Endothelial cell (in vitro differentiated cells): ENCODE measurements around the gene CELSR2. TPM values are rescaled to one million over a fixed set of nuclear protein-coding genes. Genes with fewer than 3 reads are reported as not detected.

Source experiments
- DNase-seq: peaks from one replicate; pipeline ENCODE4 v3.0.0; 2021; ENCODE audit warnings: low spot score
- H3K27ac Mint-ChIP-seq: one replicate; pipeline ENCODE4 v1.8.0; 2021; ENCODE audit warnings: mixed read lengths, inconsistent platforms; ENCODE audit not compliant: unreplicated experiment
- H3K27me3 Mint-ChIP-seq: one replicate; pipeline ENCODE4 v1.8.0; 2021; ENCODE audit warnings: mild to moderate bottlenecking, moderate library complexity, mixed read lengths, inconsistent platforms; ENCODE audit not compliant: unreplicated experiment
- H3K36me3 Mint-ChIP-seq: one replicate; pipeline ENCODE4 v1.8.0; 2021; ENCODE audit warnings: mild to moderate bottlenecking, low read depth, mixed read lengths, inconsistent platforms; ENCODE audit not compliant: unreplicated experiment
- H3K4me1 Mint-ChIP-seq: one replicate; pipeline ENCODE4 v1.8.0; 2021; ENCODE audit warnings: mild to moderate bottlenecking, mixed read lengths, inconsistent platforms; ENCODE audit not compliant: unreplicated experiment
- H3K4me3 Mint-ChIP-seq: one replicate; pipeline ENCODE4 v1.8.0; 2021; ENCODE audit warnings: mild to moderate bottlenecking, mixed read lengths, inconsistent platforms; ENCODE audit not compliant: unreplicated experiment
- H3K9me3 Mint-ChIP-seq: one replicate; pipeline ENCODE4 v1.8.0; 2021; ENCODE audit warnings: mixed read lengths, inconsistent platforms; ENCODE audit not compliant: unreplicated experiment
- total RNA-seq: library from RNA; stranded (reverse); fragmentation: NEBNext Ultra II Directional; extraction: Animal tissue kit (Norgen Biotek cat#: 25700); gene quantifications from one replicate; pipeline ENCODE4 v1.2.1, GENCODE V29; 2021; ENCODE audit not compliant: unreplicated experiment
- TF ChIP-seq, protein P1 (sequence below): fragments of 200-600 bp; sonication (generic); IDR thresholded peaks from one replicate; pipeline ENCODE4 v1.5.0; 2021; ENCODE audit warnings: antibody characterized with exemption; ENCODE audit not compliant: unreplicated experiment

The CELSR2 gene
- total RNA-seq, 1 donor from 2014 or later, result 1.6 TPM

DNA sequence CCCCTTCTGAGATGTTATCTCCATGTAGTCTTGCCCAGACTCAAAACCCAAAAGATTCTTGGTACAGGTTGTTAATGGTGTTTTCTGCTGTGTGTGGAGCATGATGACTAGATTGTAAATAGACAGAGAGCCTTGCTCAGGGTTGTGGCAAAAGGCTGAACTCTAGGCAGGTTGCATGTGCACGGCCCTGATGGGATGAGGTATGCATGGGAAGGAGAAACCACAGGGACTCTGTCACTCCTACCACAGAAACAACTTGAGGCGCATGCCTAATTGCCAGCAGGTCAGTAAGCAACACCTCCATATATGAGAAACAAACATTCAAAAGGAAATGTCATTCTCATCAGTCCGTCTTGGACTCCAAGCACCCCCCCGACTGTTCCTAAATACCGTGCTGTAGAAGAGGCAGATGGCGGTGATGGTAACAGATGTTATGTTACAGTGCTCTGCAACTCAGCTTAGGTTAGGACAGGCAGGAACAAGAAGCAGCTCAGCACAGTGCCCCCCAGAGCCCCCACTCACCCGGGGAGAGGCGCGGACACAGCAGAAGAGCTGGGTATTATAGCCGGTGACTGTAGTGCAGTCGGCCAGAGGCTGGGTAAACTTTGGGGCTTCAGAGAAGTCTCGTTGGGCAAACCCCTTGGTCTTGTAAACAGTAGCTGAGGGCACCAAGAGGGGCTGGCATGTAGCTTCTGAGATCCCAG is 46.5 kb downstream of the CELSR2 start:
- Mint-ChIP-seq H3K4me3 (no peak overlapping the region), H3K36me3 (no peaks in the 10 kb centered on the region), H3K4me1 (peaks cover 2% of the 10 kb centered on the region), H3K27ac (no peak overlapping the region), H3K9me3 (no peaks in the 10 kb centered on the region), H3K27me3 (peaks cover 7% of the 10 kb centered on the region)
- TF ChIP-seq, protein P1, sequence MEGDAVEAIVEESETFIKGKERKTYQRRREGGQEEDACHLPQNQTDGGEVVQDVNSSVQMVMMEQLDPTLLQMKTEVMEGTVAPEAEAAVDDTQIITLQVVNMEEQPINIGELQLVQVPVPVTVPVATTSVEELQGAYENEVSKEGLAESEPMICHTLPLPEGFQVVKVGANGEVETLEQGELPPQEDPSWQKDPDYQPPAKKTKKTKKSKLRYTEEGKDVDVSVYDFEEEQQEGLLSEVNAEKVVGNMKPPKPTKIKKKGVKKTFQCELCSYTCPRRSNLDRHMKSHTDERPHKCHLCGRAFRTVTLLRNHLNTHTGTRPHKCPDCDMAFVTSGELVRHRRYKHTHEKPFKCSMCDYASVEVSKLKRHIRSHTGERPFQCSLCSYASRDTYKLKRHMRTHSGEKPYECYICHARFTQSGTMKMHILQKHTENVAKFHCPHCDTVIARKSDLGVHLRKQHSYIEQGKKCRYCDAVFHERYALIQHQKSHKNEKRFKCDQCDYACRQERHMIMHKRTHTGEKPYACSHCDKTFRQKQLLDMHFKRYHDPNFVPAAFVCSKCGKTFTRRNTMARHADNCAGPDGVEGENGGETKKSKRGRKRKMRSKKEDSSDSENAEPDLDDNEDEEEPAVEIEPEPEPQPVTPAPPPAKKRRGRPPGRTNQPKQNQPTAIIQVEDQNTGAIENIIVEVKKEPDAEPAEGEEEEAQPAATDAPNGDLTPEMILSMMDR, result no peak
- no peak for DNase-seq

DNA sequence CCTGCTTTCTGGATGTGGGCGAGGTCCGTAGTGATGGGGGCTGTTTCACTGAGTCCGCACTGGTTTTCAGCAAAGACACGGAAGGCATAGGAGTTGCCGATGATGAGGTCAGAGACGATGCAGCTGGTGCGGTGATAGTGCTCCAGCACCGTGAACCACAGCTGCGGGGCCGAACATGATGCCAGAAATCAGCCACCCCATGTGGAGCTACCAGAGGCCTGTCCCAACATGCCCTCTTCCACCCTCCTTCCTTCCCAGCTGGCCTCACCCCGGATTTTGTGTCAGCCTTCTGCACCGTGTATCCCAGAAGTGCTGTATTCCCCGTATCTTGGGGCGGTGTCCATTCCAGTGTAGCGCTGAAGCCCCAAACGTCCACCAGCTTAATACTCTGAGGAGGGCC is 47.4 kb downstream of the CELSR2 start:
- H3K4me3 Mint-ChIP-seq, result no peak overlapping the region
- H3K27me3 Mint-ChIP-seq, result peaks cover 6% of the 10 kb centered on the region
- H3K9me3 Mint-ChIP-seq, result no peaks in the 10 kb centered on the region
- H3K4me1 Mint-ChIP-seq, result peaks cover 2% of the 10 kb centered on the region
- H3K27ac Mint-ChIP-seq, result no peak overlapping the region
- H3K36me3 Mint-ChIP-seq, result no peaks in the 10 kb centered on the region
- DNase-seq, result no peak
- TF ChIP-seq, protein P1, result no peak

DNA sequence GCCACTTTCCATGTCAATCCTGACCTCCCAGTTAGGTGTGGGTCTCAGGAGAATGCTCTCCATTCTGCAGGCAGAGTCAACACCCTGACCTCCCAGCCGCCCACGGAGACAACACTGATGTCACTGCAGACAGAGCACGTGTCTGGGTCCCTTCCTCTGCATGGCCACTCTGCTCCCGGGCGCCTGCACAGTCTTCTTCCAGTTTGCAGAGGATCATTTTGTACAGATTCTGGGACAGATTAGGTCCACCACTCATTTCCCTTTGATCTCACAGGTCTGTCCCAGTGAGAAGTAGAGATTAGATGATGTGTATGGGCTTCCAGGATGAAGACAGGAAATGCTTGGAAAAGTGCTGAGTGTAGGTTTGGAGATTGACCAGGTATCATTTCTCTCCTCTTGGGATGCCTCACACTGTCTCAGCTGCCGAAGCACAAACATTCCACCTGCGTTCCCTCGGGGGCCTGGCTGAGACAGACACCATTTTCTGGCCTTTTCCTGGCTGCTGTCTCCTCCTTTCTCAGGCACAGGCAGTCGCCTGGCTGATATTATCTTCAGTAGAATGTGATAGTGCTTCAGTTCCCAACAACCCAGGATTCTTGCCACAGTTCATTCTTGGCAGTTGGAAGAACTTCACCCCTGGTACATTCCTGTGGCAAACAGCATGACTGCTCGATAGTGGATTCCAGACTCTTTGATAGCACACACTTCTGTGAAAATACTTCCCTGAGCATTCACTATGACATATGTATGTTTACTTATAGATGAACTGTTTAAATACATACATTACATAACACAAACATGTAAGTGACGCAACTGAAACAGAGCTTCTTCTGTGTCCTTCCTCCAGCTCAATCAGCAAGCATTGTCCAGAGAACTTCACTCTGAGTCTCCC is 49.6 kb downstream of the CELSR2 start:
- TF ChIP-seq, protein P1, result no peak
- H3K4me3 Mint-ChIP-seq, result no peak overlapping the region
- no peaks in the 10 kb centered on the region for H3K9me3 Mint-ChIP-seq
- H3K27me3 Mint-ChIP-seq, result peaks cover 3% of the 10 kb centered on the region
- H3K36me3 Mint-ChIP-seq, result no peaks in the 10 kb centered on the region
- no peak overlapping the region for H3K27ac Mint-ChIP-seq
- H3K4me1 Mint-ChIP-seq, result peaks cover 2% of the 10 kb centered on the region
- no peak for DNase-seq

DNA sequence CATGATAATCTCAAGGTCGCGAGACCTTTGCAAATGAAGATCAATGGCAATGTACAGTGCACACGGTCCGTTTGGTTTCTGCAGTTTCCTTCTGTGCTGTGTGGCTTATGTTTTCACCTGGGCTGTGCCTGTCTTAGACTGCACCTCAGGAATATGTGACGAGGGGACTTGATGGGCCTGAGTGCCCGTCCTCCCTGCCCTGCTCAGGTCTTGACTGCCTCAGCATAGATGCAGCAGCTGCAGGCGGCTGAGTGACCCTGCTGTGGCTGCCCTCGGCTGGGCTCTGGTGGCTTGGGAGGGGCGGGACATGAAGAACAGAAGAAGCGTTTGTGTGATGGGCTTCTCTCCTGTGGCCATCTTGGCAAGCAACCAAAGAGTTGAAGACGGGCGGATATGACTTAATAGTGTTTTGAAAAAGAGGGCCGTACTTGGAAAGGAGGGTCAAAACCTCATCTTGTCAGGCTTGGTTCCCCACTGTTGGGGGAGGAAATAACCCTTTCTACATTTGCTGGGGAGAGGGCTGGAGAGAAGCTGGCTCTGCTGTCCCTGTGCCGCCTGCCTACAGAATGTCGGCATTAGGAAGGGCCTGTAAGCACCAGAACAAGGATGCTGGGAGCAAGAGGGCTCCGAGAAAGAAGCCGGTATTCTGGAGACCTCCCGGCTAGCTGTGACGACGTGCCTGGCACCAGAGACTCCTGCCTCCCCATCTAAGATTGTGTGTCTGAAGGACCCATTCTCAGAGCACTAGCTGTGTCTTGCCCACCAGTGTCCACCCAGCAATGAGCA is 50.4 kb downstream of the CELSR2 start:
- no peaks in the 10 kb centered on the region for H3K9me3 Mint-ChIP-seq
- TF ChIP-seq, protein P1, result no peak
- DNase-seq, result no peak
- peaks cover 3% of the 10 kb centered on the region for H3K27me3 Mint-ChIP-seq
- H3K4me3 Mint-ChIP-seq, result no peak overlapping the region
- no peaks in the 10 kb centered on the region for H3K36me3 Mint-ChIP-seq
- peak overlapping the region; percentile 55 for H3K27ac Mint-ChIP-seq
- H3K4me1 Mint-ChIP-seq, result peaks cover 2% of the 10 kb centered on the region
